Urinary bladder (tissue), 4 donors: ENCODE measurements around the gene HPSE. TPM values are rescaled to one million over a fixed set of nuclear protein-coding genes. Genes with fewer than 3 reads are reported as not detected.

Experiments used
- DNase-seq: peaks from one replicate; pipeline ENCODE4 v3.0.0-alpha.2; 2015; ENCODE audit errors: extremely low spot score
- H3K27ac ChIP-seq: one replicate; pipeline ENCODE4 v1.5.1; 2013; ENCODE audit warnings: low read depth, mild to moderate bottlenecking, moderate library complexity
- H3K36me3 ChIP-seq: one replicate; pipeline ENCODE4 v1.6.1; 2013; ENCODE audit warnings: mild to moderate bottlenecking, moderate library complexity; ENCODE audit not compliant: insufficient read depth
- H3K4me1 ChIP-seq: one replicate; pipeline ENCODE4 v1.6.1; 2013; ENCODE audit warnings: mild to moderate bottlenecking, moderate library complexity; ENCODE audit not compliant: insufficient read depth
- H3K4me3 ChIP-seq: one replicate; pipeline ENCODE4 v1.5.1; 2013; ENCODE audit warnings: low read depth, low read length
- WGBS: extraction: QIAGEN DNeasy Blood & Tissue Kit; methylation state at CpG from one replicate; pipeline ENCODE4 v1.1.7; 2013; 5-methylcytosine and 5-hydroxymethylcytosine counted together
- polyA plus RNA-seq: library from polyadenylated mRNA; stranded (reverse); fragments of 200-250 nt; gene quantifications from one replicate; pipeline ENCODE4 v1.2.3, GENCODE V29; 2013
- total RNA-seq: library from RNA; depleted of rRNA; stranded (reverse); fragments of >200 nt; gene quantifications from one replicate; pipeline ENCODE4 v1.2.3, GENCODE V29; 2014
- donor health status: healthy with polysubstance abuse.
- donor health status: healthy.

The HPSE gene
- total and polyA plus RNA-seq, 2 donors, result 0.90 to 1.2 TPM

GRCh38 chr4:83262682-83263081 is 72.0 kb downstream of the HPSE start:
- DNase-seq, result no peak
- Histone ChIP-seq H3K4me1 (no peaks in the 10 kb centered on the region), H3K4me3 (no peak overlapping the region), H3K36me3 (peaks cover 2% of the 10 kb centered on the region), H3K27ac (no peak overlapping the region)
- WGBS, result 92% methylated on average over 2 of the region's 2 CpGs

DNA sequence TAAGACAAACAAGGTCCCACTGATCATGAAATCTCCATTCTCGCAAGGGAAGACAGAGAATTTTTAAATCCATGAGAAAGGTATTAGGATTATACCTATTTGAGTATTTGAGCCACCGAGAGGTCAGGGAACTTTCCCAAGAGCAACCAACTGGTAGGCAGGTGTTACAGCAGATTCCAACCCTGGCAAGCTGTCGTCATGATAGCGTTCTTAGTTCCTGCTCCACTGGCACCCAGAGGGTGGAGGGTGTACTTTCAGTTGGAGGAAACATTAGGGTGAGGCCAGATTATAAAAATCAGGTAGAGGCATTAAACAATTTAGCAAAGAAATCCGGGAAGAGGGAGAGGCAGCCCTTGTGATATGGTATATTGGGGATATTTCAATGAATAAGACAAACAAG is 73.3 kb downstream of the HPSE start:
- no peak overlapping the region for H3K27ac ChIP-seq
- H3K36me3 ChIP-seq, result peaks cover 2% of the 10 kb centered on the region
- no peak for DNase-seq
- 94% methylated on average over 5 of the region's 5 CpGs for WGBS
- H3K4me3 ChIP-seq, result no peak overlapping the region
- H3K4me1 ChIP-seq, result no peaks in the 10 kb centered on the region

DNA sequence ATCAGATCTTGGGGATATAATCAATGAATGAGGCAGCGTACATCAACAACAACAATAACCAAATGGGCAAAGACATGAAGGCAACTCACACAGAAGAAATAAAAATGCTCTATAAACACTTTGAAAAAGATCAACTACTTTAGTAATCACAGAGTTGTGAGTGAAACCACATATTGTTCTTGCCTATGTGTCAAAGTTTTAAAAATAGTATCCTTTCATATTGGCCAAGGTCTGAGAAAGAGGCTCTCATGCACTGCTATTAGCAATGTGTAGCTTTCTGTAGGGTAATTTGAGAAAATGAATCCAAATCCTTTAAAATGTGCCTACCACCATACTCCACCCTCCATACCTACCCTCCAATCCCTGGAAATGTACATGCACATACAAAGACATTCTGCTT is 75.1 kb downstream of the HPSE start:
- Histone ChIP-seq H3K4me1 (no peaks in the 10 kb centered on the region), H3K4me3 (no peak overlapping the region), H3K27ac (no peak overlapping the region), H3K36me3 (peaks cover 2% of the 10 kb centered on the region)
- DNase-seq, result no peak
- WGBS, result 95% methylated on average over 1 of the region's 1 CpG

- DNase-seq, result no peak
- no peak overlapping the region for H3K4me3 ChIP-seq
- H3K36me3 ChIP-seq, result peaks cover 2% of the 10 kb centered on the region
- H3K27ac ChIP-seq, result no peak overlapping the region
- H3K4me1 ChIP-seq, result no peaks in the 10 kb centered on the region
Measured at GRCh38 chr4:83258461-83258860, 76.2 kb downstream of the HPSE start.

DNA sequence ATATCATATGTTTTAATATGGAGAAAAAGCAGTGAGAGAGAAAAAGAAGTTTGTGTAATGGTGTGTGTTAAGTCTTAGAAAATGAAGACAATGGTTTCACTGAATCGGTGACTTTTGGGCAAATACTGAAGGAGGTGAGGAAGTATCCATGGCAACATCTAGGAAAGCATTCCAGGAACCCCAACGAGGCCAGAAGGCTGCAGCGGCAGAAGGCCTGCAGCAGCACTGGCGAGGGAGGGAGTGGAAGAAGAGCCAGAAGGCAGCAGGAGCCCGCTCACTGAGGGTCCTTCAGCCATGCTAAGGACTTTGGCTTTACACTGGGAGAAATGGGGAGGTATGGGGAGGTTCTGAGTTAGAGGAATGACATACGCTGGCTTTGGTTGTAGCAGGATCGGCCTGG is 76.8 kb downstream of the HPSE start:
- H3K4me3 ChIP-seq, result no peak overlapping the region
- no peaks in the 10 kb centered on the region for H3K4me1 ChIP-seq
- no peak for DNase-seq
- H3K36me3 ChIP-seq, result peaks cover 2% of the 10 kb centered on the region
- 88% methylated on average over 7 of the region's 7 CpGs for WGBS
- no peak overlapping the region for H3K27ac ChIP-seq

DNA sequence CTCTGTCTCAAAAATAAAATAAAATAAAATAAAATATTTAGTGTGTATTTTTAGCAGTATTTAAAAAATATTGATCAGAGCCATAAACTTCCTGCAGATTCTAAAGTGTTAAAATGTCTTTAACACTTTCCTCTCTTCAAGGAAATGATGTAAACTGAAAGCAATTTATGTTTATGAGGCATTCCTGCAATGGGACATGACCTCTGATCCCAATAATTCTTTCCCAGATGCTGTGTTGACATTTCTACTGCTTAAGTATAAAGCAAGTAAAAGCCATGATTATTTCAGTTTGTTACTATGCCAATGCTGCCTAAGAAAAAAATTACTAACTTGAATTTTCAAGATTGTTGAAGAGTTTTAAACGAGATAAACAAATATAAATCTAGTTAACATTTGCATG is 79.1 kb downstream of the HPSE start:
- WGBS, result 24% methylated on average over 1 of the region's 1 CpG
- Histone ChIP-seq H3K4me3 (no peak overlapping the region), H3K36me3 (no peaks in the 10 kb centered on the region), H3K27ac (no peak overlapping the region), H3K4me1 (no peaks in the 10 kb centered on the region)
- peak; percentile 15 for DNase-seq

DNA sequence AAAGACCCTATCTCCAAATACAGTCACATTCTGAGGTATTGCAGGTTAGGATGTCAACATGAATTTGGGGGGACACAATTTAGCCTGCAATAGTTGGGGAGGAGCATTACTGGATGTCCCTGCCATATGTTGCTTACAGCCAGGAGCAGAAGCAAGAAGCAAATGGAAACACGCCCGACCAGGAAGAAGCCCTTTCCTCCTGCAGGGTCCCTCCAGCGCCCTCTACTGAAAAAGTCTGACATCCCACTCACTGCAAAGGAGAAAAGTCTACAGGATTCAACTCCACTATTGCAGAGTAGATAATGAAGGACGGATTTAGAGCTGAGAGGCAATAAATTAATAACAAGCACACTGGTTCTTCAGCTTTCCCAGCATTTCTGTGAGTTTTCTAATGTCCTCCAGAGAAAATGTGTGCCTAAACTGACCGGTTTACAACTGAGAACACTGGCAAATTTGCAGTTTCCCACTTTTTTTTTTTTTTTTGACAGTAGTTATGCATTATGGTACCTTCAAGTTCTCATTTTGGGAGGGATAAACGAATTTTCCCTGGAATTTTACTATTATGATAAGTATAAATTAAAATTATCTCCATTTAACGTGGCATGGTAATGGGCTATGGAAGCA is 81.8 kb downstream of the HPSE start:
- H3K36me3 ChIP-seq, result no peaks in the 10 kb centered on the region
- no peak overlapping the region for H3K27ac ChIP-seq
- no peak overlapping the region for H3K4me3 ChIP-seq
- DNase-seq, result no peak
- no peaks in the 10 kb centered on the region for H3K4me1 ChIP-seq
- WGBS, result 40% methylated on average over 7 of the region's 7 CpGs

DNA sequence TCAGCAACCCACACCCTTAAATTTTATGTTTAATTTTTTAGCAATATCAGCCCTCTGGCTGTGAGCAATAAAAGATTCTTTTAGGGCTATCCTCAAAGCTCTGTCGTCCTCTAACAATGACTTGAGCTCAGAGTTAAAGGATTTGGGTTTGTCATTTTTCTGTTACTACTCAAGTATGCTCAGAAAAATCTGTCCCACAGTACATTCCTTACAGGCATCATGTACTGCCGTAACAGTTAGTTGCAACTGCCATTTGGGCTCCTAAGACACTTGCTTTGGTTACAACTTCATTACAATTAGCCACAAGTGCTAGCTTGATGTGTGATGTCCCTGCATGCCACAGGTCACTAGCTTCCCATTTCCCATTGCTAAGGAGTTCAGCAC is 83.2 kb downstream of the HPSE start:
- Histone ChIP-seq H3K4me3 (no peak overlapping the region), H3K27ac (no peak overlapping the region), H3K4me1 (no peaks in the 10 kb centered on the region), H3K36me3 (no peaks in the 10 kb centered on the region)
- WGBS, result 57% methylated on average over 2 of the region's 2 CpGs
- DNase-seq, result no peak

- no peaks in the 10 kb centered on the region for H3K36me3 ChIP-seq
- H3K4me3 ChIP-seq, result no peak overlapping the region
- H3K27ac ChIP-seq, result no peak overlapping the region
- no peak for DNase-seq
- no peaks in the 10 kb centered on the region for H3K4me1 ChIP-seq
- whole genome bisulfite sequencing, result 72% methylated on average over 7 of the region's 7 CpGs
Measured at GRCh38 chr4:83250687-83251446, 83.8 kb downstream of the HPSE start.

DNA sequence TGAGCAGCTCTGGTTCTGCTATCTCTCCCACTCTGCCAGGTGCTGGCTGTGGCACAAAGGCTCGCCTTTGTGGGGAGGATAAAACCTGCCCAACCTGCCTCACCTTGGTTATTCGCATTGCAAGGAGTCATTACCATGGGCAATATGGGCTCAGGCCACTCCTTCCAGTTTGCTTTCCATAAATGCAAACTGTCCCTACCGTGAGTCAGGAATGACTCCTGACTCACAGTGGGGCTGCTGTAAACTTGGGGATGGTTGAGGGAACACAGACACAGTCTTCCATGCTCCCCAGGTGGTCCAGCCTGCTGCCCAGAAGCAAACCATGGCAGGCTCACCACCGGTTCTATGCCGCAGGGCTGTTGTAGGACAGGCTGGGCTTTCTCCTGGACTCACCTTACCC is 86.2 kb downstream of the HPSE start:
- no peaks in the 10 kb centered on the region for H3K4me1 ChIP-seq
- no peak overlapping the region for H3K27ac ChIP-seq
- WGBS, result 88% methylated on average over 5 of the region's 5 CpGs
- no peaks in the 10 kb centered on the region for H3K36me3 ChIP-seq
- DNase-seq, result no peak
- H3K4me3 ChIP-seq, result no peak overlapping the region

DNA sequence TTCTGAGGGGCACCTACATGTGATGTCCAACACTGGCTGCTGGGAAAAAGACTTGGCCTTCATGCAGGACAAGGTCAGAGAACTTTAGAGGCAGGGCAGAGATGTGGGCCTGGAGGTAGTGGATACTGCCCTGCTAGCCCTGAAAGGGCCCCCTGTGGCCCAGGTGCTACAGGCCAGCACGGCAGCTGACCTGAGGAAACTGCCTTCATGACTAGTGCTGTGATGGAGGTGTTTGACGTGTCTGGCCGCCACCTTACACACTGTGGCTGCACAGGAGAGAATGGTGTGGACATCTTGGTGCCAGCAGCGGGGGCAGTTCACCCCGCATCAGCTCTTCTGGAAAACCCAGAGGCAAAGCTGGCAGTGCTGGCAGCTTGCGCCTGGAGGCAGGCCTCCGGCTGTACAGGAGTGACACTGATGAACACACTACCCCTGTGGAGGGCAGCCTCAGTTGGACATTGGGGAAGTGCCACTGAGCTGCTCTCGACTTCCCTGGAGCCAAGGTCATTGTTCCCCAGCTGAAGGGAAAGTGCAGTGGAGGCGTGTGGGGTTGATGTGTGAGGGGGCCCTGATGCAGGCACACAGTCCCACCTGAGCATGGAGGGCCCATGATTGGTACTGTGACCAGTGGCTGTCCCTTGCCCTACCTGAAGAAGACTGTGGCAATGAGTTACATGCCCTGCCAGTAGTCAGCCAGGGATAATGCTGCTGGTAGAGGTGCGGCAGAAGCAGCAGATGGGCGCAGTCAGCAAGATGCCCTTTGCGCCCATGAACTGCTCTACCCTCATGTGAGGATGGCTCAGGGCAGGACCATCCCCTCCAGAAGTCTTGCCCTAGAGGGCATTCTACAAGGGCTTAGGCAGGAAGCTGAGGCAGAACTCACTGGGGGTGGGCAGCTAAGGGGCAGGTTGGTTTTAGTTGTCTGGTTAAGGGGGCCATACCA is 87.0 kb downstream of the HPSE start:
- 85% methylated on average over 12 of the region's 12 CpGs for WGBS
- DNase-seq, result no peak
- Histone ChIP-seq H3K4me3 (no peak overlapping the region), H3K4me1 (no peaks in the 10 kb centered on the region), H3K36me3 (no peaks in the 10 kb centered on the region), H3K27ac (no peak overlapping the region)
